Vagina (tissue), 2 donors: Measurements from ENCODE around the gene SVOP.

ENCODE experiments used
- CTCF ChIP-seq, 3 experiments: fragments of 450-650 bp in 2 of 3; fragments of 200-600 bp in 1 of 3; sonication (generic) in 1 of 3; IDR thresholded peaks; one replicate each; pipeline ENCODE4 v1.5.1; 2017 to 2019; ENCODE audit warnings: antibody characterized with exemption in 3 of 3, mild to moderate bottlenecking in 2 of 3, moderate library complexity in 2 of 3
- POLR2A ChIP-seq, 2 donors: fragments of 450-650 bp; IDR thresholded peaks; one replicate each; pipeline ENCODE4 v1.6.1; 2017; ENCODE audit warnings: antibody characterized with exemption in 2 of 2, mild to moderate bottlenecking in 2 of 2, moderate library complexity in 2 of 2

GRCh38 chr12:108906971-108907370 is 113.9 kb downstream of the SVOP start:
- TF ChIP-seq POLR2A (IDR thresholded peaks at IDR 0.05): no peak
- no peak for TF ChIP-seq CTCF (IDR thresholded peaks at IDR 0.05)
